ENCODE data around the gene SPIN4.

GRCh38 chrX:63394872-63395271, 43.7 kb upstream of the SPIN4 start:
- TF ChIP-seq, protein P1, sequence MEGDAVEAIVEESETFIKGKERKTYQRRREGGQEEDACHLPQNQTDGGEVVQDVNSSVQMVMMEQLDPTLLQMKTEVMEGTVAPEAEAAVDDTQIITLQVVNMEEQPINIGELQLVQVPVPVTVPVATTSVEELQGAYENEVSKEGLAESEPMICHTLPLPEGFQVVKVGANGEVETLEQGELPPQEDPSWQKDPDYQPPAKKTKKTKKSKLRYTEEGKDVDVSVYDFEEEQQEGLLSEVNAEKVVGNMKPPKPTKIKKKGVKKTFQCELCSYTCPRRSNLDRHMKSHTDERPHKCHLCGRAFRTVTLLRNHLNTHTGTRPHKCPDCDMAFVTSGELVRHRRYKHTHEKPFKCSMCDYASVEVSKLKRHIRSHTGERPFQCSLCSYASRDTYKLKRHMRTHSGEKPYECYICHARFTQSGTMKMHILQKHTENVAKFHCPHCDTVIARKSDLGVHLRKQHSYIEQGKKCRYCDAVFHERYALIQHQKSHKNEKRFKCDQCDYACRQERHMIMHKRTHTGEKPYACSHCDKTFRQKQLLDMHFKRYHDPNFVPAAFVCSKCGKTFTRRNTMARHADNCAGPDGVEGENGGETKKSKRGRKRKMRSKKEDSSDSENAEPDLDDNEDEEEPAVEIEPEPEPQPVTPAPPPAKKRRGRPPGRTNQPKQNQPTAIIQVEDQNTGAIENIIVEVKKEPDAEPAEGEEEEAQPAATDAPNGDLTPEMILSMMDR (conservative IDR thresholded peaks at IDR 0.05) = no peak
- TF ChIP-seq EZH2 (IDR thresholded peaks at IDR 0.05; ENCODE audit: low read depth) = no peak

All from PC-9 (cell line).